ENCODE data around the gene NCKAP5L. TPM values are rescaled to one million over a fixed set of nuclear protein-coding genes. Genes with fewer than 3 reads are reported as not detected.

NCKAP5L gene
- total and polyA plus RNA-seq, 10 donors: 3.6 to 29.4 (median 21.1) TPM

DNA sequence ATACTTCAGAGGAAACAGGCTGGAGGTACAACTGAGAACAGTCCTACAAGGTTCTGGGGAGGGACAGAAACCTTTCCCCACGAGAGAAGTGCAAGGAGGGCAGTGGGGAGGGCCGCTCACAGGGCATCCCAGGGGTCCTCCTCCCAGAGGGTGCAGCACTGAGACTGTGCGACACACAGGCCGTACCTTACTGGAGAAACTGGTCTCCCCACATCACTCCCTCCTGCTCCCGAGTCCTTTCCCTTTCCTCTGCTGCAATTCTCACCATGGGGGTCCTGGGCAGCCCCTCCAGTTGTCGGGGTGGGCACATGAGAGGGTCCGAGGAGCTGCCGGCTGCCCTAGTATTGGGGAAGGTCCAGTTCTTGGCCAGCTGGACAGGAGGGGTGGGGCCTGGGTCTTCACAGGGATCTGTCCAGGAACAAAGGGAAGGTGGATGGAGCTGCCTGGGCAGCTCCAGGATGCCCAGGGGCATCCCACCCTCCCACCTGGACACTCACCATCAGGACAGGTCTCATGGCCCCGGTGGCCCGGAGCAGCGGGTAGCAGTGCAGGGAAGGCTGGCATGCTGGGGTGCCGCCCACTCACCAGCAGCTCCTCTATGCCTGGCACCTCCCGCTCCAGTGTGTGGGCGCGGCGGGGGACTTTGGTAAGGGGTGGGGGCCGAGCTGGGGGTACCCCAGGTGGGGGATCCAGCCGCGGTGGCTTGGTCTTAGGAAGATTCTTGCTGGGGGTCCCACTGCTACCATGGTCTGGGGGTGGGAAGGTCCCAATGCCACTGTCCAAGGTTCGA is 35.8 kb downstream of the NCKAP5L start:
- Histone ChIP-seq H3K36me3 (peaks cover 0 to 76% (median 33%) of the 10 kb centered on the region in 6 donors), H3K27me3 (replicated peaks in 1 of 7) (no peaks in the 10 kb centered on the region), H3K27ac (no peak overlapping the region), H3K4me1 (peaks cover 0 to 7% (median 0%) of the 10 kb centered on the region in 6 donors), H3K9me3 (peaks cover 0 to 6% (median 0%) of the 10 kb centered on the region in 8 donors), H3K4me3 (no peak overlapping the region)
- no peak for TF ChIP-seq POLR2AphosphoS5 (IDR thresholded peaks at IDR 0.05)
- WGBS, 5 donors: 90 to 97% (median 95%) methylated on average over 14 to 20 of the region's 20 CpGs
- DNase-seq: no peak
- intact Hi-C loops (cut with DNase I; ENCODE audit: low total_unique reads): no loop called here

GRCh38 chr12:49791700-49792099 is 36.5 kb downstream of the NCKAP5L start:
- TF ChIP-seq POLR2A (IDR thresholded peaks at IDR 0.05) (no peak), POLR2AphosphoS5 (IDR thresholded peaks at IDR 0.05) (peak in 1 of 3 donors; percentile 8)
- TF ChIP-seq, protein P1, sequence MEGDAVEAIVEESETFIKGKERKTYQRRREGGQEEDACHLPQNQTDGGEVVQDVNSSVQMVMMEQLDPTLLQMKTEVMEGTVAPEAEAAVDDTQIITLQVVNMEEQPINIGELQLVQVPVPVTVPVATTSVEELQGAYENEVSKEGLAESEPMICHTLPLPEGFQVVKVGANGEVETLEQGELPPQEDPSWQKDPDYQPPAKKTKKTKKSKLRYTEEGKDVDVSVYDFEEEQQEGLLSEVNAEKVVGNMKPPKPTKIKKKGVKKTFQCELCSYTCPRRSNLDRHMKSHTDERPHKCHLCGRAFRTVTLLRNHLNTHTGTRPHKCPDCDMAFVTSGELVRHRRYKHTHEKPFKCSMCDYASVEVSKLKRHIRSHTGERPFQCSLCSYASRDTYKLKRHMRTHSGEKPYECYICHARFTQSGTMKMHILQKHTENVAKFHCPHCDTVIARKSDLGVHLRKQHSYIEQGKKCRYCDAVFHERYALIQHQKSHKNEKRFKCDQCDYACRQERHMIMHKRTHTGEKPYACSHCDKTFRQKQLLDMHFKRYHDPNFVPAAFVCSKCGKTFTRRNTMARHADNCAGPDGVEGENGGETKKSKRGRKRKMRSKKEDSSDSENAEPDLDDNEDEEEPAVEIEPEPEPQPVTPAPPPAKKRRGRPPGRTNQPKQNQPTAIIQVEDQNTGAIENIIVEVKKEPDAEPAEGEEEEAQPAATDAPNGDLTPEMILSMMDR (IDR thresholded peaks at IDR 0.05 in 8 of 11, conservative IDR thresholded peaks at IDR 0.05 in 3 of 11): no peak
- DNase-seq: peak; percentile 68
- no peak overlapping the region for H3K27ac ChIP-seq
- peaks cover 0 to 69% (median 27%) of the 10 kb centered on the region in 6 donors for H3K36me3 ChIP-seq
- peaks cover 0 to under 1% (median 0%) of the 10 kb centered on the region in 6 donors for H3K4me1 ChIP-seq
- H3K9me3 ChIP-seq: peaks cover 0 to 7% (median 0%) of the 10 kb centered on the region in 8 donors
- peaks cover 0 to 2% (median 0%) of the 10 kb centered on the region in 7 donors for H3K27me3 ChIP-seq (replicated peaks in 1 of 7)
- H3K4me3 ChIP-seq: no peak overlapping the region
- WGBS, 5 donors: 92 to 97% (median 95%) methylated on average over 11 to 23 of the region's 23 CpGs
- intact Hi-C loops (cut with DNase I; ENCODE audit: low total_unique reads): no loop called here

- no peaks in the 10 kb centered on the region for H3K4me1 ChIP-seq
- 71 to 81% (median 75%) methylated on average over 20 to 22 of the region's 22 CpGs for WGBS, 5 donors
- peaks cover 0 to 62% (median 21%) of the 10 kb centered on the region in 6 donors for H3K36me3 ChIP-seq
- TF ChIP-seq POLR2AphosphoS5 (IDR thresholded peaks at IDR 0.05) (no peak), POLR2A (IDR thresholded peaks at IDR 0.05) (no peak)
- TF ChIP-seq, protein P1 (IDR thresholded peaks at IDR 0.05 in 8 of 11, conservative IDR thresholded peaks at IDR 0.05 in 3 of 11): no peak
- intact Hi-C loops (cut with DNase I; ENCODE audit: low total_unique reads): no loop called here
- DNase-seq: peak; percentile 61
- H3K9me3 ChIP-seq: peaks cover 0 to 7% (median 0%) of the 10 kb centered on the region in 8 donors
- peaks cover 0 to 9% (median 0%) of the 10 kb centered on the region in 7 donors for H3K27me3 ChIP-seq (replicated peaks in 1 of 7)
- H3K4me3 ChIP-seq: no peak overlapping the region
- H3K27ac ChIP-seq: no peak overlapping the region
Observed at GRCh38 chr12:49790741-49791555, 37.3 kb downstream of the NCKAP5L start.

- no peak overlapping the region for H3K4me3 ChIP-seq
- peaks cover 0 to 52% (median 17%) of the 10 kb centered on the region in 6 donors for H3K36me3 ChIP-seq
- 84 to 100% (median 92%) methylated on average over 2 to 3 of the region's 3 CpGs for WGBS, 5 donors
- H3K4me1 ChIP-seq: peaks cover 0 to 2% (median 0%) of the 10 kb centered on the region in 6 donors
- no peak overlapping the region for H3K27ac ChIP-seq
- TF ChIP-seq POLR2AphosphoS5 (IDR thresholded peaks at IDR 0.05) (no peak), POLR2A (IDR thresholded peaks at IDR 0.05) (no peak)
- TF ChIP-seq, protein P1 (IDR thresholded peaks at IDR 0.05 in 8 of 11, conservative IDR thresholded peaks at IDR 0.05 in 3 of 11): no peak
- intact Hi-C loops (cut with DNase I; ENCODE audit: low total_unique reads): no loop called here
- H3K9me3 ChIP-seq: peaks cover 0 to 7% (median 0%) of the 10 kb centered on the region in 8 donors
- peaks cover 0 to 12% (median 0%) of the 10 kb centered on the region in 7 donors for H3K27me3 ChIP-seq (replicated peaks in 1 of 7)
- DNase-seq: peak; percentile 14
Observed at GRCh38 chr12:49789992-49790391, 38.2 kb downstream of the NCKAP5L start.
